Left forelimb (tissue), 1 donor: ENCODE data around the gene GLT8D1.
"Not testable (repeated sequence)": the region's sequence is repeated elsewhere in the genome, so short reads cannot be mapped to it uniquely, and the experiment has no call there.

Experiments
- DNase-seq: peaks from one replicate; pipeline ENCODE4 v3.0.0-alpha.2; 2018; ENCODE audit warnings: low spot score

Gene GLT8D1, protein sequence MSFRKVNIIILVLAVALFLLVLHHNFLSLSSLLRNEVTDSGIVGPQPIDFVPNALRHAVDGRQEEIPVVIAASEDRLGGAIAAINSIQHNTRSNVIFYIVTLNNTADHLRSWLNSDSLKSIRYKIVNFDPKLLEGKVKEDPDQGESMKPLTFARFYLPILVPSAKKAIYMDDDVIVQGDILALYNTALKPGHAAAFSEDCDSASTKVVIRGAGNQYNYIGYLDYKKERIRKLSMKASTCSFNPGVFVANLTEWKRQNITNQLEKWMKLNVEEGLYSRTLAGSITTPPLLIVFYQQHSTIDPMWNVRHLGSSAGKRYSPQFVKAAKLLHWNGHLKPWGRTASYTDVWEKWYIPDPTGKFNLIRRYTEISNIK

DNA sequence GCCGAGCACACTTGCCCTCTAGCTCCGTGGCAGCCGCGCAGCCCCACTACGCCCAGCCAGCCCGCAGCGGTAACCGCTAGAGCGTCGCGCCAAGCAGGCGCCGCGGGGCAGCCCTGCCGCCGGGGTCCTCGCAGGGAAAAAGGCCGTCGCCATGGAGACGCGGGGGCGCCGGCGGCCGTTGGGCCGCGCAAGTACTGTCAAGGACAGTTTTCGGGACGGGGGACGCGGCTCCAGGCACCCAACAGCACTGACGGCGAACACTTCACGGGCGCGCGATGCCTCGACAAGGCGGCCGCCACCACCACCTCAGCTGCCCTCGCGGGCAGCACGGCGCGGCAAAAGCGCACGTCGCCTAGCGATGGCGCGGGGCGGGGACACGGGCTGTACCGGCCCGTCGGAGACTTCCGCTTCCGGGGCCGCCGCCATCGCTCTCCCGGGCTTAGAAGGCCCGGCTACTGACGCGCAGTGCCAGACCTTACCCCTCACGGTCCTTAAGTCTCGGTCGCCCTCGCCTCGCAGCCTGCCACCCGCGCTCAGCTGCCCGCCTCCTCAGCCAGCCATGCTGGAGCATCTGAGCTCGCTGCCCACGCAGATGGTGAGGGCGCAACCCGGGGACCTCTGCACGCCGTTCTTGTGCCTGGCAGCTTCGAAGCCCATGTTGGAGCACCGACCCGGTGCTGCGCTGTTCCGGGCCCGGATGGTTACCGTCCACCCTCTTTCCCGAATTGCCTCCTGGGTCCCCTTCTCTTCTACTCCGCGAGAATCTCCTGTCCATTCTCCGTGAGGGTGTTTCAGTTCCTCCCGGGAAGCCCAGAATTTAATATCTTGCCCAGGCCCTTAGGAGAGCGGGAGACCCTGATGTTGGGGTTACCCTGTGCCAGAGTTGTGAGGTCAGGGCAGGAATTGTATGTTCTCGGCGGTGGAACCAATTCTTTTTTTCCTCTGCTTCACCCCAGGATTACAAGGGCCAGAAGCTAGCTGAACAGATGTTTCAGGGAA, at the start of gene GLT8D1, which contains the start of gene SPCS1:
GLT8D1 (minus strand) TSS at position 104 of the 999 bp plus-strand sequence. CDS start 5,331 bp downstream, outside the sequence.
SPCS1 (plus strand) TSS at position 419 of the 999 bp plus-strand sequence; CDS start at position 560, 141 bp downstream.
- DNase-seq, result peak; percentile 93

DNA sequence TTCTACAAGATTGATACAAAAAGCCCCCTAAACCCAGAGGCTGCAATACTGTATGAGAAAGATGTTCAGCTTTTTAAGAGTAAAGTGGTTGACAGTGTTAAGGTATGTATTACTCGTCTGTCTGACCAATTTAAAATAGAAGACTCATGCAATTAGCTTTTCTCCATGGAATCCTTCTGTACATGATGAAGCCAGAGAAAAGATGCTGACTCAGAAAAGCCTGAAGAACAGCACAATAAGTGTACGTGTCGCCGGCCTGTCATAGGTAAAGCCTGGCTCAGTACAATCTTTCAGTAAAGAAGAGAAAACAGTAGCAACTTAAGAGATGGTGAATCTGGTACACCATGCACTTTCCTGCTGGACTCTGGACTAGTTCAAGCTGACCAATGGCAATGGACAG, 48.8 kb upstream of the GLT8D1 start:
- no peak for DNase-seq

DNA sequence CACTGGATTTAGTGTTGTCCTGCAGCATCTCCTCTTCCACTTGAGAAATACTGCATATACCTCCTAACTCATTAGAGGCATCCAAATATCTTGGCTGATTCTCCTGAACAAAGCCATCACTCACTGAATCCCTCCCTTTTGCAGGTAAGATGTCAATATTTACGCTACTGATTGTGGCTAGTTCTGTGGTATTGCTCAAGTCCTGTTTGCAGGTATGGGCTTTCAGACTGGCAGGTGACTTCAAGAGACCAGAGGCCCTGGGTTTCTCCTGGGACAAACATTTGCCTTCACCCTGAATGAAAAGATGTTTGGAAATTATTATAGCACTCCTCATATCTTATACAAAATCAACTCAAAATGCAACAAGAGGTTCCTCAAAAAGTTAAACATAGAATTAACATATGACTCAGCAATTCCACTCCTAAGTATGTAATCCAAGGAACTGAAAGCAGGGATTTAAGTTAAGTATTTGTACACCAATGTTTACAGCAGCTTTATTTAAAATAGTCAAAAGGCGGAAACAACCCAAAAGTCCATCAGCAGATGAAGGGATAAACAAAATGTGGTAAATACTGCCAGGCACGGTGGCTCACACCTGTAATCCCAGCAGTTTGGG, 46.6 kb upstream of the GLT8D1 start:
- DNase-seq, result no peak

DNA sequence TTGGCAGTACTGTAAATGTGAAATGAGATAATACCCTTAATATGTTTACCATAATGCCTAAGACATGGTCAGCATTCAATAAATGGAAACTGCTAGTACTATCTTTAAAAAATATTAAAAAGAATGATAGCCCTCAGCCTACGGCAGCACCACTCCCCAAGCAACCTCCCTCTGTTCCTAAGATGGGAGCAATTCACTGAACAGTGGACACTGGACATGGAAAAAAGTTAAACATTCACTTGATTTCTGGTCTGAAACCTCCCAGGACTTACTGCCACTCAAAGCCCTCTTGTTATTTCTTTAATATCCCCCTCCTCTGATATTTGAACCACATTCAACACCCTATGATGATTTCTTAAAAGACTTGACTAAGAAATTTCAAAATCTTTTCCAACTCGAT, 38.1 kb upstream of the GLT8D1 start:
- no peak for DNase-seq

DNA sequence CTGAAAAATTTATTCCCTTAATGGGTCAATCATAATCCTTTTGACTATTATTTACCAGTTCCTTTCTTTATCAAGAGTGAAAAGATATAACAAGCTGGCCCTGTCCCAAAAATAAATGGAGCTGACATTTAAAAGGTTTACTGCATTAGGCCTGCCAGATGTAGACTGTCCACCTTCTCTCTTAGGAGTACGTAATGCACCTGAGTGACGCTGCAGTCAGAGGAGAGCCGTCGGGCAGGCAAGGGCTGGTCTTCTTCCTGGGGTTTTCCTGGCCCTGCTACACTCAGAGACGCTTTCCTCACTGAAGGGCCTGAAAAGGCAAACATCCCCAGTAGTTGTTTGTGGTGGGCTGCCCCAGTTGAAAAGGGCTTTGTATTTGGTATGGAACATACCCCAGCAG, 37.6 kb upstream of the GLT8D1 start:
- no peak for DNase-seq

DNA sequence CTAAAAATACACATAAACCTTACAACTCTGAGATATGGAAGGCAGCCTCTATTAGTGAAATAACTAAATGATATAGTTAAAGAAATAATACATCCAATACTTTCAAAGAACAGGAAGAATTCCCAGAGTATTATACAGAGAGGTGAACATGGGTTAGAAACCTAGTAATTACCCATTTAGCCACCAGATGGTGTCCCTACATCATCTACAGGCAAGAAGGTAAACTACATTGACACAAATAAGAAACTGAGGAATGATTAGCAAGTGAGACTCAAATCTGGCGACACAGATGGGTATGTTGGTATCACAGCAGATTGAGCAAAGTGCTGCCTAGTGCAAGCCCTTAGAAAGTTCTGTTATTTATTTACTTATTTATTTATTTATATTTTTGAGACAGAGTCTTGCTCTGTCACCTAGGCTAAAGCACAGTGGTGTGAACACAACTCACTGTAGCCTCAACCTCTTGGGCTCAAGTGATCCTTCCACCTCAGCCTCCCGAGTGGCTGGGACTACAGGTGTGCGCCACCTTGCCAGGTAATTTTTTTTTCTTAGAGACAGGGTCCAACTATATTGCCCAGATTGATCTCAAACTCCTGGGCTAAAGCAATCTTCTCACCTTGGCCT, 36.9 kb upstream of the GLT8D1 start:
- no peak for DNase-seq

DNA sequence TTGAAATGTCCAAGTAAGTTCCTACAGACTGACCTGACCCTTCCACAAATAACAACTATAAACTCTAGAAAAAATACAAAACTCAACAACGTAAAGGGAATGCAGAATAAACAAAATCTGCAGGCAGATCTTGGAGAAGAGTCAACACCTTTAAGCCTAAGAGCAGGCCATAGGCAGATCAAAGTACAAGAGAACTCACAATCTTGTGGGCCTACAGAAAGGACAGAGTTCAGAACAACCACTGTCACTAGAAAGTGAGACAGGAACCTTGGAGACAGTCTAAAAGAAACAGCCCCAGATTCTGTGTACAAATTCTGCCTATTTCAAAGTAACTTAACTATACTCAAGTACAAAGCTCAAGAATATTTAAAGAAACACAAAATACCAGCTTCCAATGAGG, 34.1 kb upstream of the GLT8D1 start:
- DNase-seq, result no peak

DNA sequence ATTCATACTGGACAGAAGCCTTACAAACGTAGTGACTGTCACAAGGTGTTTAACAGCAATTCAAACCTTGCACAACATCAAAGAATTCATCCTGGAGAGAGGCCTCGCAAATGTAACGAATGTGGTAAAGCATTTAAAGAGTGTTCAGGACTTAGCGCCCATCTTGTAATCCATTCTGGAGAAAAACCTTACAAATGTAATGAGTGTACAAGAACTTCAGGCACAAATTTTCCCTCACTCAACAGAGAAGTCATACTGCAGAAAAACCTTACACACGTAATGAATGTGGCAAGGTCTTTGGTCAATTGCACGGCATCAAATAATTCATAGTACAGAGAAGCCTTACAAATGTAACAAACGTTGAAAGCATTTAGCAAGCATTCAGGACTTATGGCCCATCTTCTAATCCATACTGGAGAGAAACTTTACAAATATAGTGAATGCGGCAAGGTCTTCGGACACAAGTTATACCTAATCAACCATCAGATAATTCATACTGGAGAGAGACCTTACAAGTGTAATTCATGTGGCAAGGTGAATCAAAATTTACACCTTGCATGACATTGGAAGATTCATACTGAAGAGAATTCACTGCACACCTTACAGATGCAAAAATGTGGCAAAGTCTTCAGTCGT, 27.8 kb upstream of the GLT8D1 start:
- DNase-seq, result no peak

DNA sequence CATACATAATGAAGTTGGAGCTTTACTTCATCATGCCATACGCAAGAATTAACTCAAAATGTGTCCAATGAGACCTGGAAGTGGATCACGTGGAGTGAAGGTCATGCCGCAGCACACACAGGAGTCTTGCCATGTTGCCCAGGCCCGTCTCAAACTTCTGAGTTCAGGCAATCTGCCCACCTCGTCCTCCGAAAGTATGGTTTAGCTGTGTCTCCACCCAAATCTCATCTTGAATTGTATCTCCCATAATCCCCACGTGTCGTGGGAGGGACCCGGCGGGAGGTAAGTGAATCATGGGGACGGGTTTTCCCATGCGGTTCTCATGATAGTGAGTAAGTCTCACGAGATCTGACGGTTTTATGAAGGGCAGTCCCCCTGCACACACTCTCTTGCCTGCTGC, 26.0 kb upstream of the GLT8D1 start:
- DNase-seq, result no peak

DNA sequence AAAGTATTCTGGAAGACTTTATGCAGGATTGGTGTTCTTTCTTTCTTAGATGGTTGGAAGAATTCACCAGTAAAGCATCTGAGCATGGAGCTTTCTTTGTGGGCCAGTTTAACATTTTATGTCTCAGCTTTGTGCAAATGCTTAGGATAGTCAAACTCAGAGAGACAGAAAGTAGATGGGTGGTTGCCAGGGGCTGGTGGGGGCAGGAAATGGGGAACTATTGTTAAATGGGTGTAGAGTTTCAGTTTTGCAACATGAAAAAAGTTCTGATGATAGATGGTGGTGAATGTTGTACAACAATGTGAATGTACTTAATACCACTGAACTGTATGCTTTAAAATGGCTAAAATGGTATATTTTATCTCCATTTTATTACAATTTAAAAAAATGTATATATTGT, 25.1 kb upstream of the GLT8D1 start:
- DNase-seq, result no peak

DNA sequence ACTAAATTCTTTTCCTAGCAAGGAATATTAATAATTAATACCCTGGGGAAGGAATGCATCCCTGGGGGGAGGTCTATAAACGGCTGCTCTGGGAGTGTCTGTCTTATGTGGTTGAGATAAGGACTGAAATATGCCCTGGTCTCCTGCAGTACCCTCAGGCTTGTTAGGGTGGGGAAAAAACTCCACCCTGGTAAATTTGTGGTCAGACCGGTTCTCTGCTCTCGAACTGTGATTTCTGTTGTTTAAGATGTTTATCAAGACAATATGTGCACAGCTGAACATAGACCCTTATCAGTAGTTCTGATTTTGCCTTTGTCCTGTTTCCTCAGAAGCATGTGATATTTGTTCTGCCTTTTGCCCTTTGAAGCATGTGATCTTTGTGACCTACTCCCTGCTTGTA, 23.2 kb upstream of the GLT8D1 start:
- not testable (repeated sequence) for DNase-seq

DNA sequence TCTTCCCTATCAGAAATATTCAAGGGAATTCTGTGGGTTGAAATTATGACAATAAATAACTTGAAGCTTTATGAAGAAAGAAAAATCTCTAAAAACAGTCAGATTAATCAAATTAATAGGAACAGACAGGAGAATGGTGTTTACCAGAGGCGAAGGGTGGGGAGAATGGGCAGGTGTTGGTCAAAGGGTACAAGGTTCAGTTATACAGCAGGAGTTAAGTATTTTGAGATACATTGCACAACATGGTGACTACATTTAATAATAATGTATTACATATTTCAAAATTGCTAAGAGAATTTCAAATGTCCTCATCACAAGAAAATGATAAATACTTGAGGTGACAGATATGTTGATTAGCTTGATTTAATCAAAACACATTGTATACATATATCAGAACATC, 18.9 kb upstream of the GLT8D1 start:
- no peak for DNase-seq

DNA sequence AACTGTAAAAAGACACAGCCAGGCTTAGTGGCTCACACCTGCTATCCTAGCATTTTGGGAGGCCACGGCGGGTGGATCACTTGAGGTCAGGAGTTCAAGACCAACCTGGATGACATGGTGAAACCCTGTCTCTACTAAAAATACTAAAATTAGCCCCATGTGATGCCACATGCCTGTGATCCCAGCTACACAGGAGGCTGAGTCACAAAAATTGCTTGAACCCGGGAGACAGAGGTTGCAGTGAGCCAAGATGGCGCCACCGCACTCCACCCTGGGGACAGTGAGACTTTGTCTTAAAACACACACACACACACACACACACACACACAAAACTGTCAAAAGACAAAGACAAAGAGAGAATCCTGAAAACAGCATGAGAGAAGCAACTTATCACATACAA, 18.3 kb upstream of the GLT8D1 start:
- DNase-seq, result no peak

DNA sequence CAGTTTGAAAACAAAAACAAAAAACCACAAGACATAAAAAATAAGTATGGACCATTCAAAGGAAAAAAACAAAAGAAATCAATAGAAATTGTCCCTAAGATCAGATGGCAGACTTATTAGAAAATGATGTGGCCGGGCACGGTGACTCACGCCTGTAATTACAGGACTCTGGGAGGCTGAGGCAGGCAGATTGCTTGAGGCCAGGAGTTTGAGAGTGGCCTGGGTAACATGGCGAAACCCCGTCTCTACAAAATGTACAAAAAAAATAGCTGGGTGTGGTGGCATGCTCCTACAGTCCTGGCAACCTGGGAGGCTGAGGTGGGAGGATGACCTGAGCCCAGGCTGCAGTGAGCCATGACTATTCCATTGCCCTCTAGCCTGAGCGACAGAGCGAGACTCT, 16.9 kb upstream of the GLT8D1 start:
- DNase-seq, result no peak

DNA sequence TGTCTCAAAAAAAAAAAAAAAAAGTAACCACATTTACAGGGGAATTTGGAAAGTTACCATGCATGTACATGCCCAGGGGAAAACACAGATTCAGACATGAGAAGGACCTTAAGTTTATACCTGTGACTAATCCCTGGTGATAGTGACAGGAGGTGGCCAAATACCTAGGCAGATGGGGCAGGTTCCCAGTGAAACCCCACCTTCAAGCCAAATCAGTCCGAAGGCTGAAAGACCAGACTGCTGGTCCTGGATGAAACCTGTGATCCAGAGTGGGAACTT, 16.1 kb upstream of the GLT8D1 start:
- no peak for DNase-seq

DNA sequence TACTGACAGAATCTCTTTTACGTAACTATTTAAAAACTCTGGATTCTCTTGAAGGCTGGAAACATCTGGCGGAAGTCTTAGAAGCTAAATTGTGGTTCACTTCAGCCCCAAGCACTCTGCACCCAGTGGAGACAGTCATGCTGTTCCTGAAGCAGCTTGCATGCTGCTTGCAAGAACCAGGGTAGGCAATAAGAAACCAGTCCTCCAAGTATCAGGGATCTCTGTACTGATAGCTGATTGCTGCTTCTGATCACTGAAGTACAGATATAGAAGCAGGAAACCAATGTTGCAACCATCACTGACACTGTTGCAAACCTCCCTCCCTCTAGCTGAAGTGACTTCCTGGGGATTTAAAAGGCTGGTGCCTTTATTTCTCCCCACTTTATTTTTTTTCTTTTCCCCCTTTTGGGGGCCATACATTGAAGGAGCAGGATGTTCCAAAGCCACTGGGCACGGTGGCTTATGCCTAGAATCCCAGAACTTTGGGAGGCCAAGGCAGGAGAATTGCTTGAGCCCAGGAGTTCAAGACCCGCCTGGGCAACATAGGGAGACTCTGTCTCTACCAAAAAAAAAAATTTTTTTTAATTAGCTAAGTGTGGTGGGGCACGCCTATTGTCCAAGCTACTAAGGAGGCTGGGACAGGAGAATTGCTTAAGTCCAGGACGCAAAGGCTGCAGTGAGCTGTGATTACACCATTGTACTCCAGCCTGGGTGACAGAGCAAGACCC, 15.6 kb upstream of the GLT8D1 start:
- DNase-seq, result no peak

DNA sequence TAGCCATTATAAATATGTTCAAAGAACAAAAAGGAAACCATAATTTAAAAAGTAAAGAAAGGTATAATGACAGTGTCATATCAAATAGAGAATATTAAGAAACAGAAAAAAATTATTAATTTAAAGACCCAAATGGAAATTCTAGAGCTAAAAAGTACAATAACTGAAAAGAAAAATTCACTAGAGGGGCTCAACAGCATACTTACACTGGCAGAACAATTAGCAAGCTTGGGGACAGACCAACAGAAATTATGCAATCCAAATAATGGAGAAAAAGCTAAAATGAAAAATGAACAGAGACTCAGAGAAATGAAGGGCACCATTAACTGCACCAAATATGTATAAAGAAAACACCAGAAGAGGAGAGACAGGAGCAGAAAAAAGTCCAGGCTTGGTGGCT, 14.0 kb upstream of the GLT8D1 start:
- no peak for DNase-seq

DNA sequence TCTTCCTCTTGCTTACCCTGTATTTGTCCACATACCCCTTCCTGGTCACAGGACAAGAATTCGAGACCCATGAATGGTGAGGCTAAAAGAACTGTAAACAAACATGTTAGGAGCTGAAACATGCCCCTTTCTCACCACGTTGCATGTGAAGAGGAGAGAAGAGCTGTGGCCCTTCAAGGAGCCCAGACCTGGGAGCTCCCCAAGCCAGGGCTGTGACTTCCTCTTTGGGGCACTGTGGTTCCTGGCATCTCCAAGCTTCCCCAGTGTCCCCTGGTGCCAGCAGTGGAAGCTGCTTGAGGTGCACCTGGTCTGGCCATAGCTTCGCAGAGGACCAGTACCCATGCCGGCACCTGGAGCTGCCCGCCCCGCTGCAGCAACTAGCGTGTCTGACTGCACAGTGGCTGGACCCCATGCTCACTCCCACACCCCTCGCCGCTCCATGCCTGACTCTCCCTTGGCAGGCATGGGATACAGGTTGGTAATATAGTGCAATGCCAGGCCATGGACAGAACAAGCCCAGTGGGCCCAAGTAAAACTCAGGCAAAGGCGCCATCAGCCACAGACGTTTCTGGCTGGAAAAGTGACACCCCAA, 10.2 kb upstream of the GLT8D1 start:
- no peak for DNase-seq

DNA sequence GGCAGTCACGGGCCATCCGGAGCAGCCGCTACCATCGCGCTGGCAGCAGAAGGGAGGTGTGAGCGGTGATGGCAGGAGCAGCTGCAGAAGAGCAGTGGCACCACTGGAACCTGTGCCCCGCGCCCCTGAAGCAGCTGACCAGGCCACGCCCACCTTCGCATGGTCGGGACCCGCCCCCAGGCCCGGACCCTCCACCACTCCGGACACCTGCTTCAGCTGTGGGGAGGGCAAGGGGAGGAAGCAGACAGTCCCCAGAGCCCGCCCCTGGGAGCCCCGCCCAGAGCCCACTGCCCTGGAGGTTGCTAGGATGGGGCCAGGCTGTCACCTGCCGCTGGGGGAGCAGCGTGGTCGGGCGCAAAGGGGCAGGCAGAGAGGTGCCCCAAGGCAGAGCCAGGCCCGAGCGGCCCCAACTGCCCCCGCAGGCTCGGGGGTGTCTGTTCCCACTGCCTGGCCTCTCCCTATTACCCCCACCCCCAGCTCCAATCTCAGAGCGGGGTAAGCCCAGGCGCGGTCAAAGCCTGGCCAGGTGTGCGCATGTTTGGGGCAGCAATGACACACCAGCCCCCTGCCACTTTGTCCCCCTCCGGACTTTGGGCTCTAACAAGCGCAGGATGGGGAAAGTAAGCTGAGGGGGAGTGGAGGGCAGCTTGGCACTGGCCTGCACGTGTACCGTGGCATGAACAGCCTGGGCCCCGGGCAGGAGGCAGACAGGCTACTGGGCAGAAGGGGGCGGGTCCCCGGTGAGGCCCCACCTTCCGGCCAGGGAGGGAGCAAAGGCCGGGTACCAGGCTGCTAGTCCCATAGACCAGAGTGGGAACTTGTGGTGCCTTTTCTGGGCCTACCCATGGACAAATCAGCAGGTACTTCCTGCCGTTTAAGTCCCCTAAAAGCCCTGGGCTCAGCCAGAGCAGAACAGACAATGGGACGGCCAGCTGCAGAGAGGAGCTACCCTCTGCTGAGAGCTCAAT, 9.0 kb upstream of the GLT8D1 start:
- no peak for DNase-seq
